ENCODE data around the gene EPN1. TPM values are rescaled to one million over a fixed set of nuclear protein-coding genes. Genes with fewer than 3 reads are reported as not detected.

EPN1 gene
- total and polyA plus RNA-seq, 2 of the 13 experiments (the other 11 are each of a cell fraction or from before 2014, with no cell fraction given): 28.9 to 31.7 TPM

DNA sequence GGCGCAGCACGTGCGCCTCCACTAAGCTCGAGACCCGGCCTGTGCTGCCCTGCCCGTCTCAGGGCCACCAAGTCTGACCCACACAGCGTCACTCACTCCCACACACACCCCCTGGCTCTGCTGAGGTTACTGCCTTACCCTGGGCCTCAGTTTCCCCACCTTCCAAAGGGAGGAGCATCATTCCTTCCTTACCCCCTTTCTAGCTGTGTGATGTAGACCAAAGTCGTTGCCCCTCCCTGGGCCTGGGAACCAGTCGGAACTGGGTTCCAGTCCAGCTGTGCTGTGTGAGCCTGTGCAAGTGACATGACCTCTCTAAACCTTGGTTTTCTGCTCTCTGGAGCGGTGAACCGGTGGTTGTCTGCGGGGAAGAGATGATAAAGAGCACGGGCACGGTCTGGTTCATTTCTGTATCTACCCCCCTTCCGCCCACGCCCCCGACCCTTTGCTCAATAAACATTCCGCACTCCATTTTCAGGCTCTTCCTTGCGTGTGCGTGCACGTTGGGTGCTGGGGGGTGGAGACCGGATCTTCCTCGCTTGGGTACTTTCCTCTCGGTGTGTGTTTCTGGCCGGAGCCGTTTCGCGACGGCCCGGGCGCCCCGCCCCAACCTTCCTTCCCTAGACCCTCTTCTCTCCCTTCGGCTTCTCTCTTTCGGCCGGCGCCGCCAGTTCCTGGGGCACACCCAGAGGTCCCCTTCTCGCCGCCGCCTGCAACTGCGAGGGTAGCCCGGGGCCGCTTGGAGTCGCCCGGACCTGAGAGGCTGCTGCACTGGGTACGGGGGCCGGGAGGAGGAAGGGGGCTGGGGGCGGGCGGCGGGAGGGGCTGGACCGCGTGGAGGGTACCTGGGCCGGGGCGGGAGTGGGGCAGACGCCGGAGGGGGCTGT, 31.8 kb upstream of the EPN1 start, which contains the start of gene ZNF581 (continued):
- TF ChIP-seq ZNF34 (CRISPR knock-in tag; IDR thresholded peaks at IDR 0.05; ENCODE audit: borderline replicate concordance): 0 out of 2 replicates have a peak, but pooled peaks have one; percentile 42
- no peak for TF ChIP-seq IKZF4 (CRISPR knock-in tag; IDR thresholded peaks at IDR 0.05; ENCODE audit: borderline replicate concordance, low read depth, not compliant biosample characterization)
- TF ChIP-seq, protein P1, sequence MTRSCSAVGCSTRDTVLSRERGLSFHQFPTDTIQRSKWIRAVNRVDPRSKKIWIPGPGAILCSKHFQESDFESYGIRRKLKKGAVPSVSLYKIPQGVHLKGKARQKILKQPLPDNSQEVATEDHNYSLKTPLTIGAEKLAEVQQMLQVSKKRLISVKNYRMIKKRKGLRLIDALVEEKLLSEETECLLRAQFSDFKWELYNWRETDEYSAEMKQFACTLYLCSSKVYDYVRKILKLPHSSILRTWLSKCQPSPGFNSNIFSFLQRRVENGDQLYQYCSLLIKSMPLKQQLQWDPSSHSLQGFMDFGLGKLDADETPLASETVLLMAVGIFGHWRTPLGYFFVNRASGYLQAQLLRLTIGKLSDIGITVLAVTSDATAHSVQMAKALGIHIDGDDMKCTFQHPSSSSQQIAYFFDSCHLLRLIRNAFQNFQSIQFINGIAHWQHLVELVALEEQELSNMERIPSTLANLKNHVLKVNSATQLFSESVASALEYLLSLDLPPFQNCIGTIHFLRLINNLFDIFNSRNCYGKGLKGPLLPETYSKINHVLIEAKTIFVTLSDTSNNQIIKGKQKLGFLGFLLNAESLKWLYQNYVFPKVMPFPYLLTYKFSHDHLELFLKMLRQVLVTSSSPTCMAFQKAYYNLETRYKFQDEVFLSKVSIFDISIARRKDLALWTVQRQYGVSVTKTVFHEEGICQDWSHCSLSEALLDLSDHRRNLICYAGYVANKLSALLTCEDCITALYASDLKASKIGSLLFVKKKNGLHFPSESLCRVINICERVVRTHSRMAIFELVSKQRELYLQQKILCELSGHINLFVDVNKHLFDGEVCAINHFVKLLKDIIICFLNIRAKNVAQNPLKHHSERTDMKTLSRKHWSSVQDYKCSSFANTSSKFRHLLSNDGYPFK (CRISPR knock-in tag; IDR thresholded peaks at IDR 0.05; ENCODE audit: borderline replicate concordance): peak; percentile 70
- TF ChIP-seq, protein P2, sequence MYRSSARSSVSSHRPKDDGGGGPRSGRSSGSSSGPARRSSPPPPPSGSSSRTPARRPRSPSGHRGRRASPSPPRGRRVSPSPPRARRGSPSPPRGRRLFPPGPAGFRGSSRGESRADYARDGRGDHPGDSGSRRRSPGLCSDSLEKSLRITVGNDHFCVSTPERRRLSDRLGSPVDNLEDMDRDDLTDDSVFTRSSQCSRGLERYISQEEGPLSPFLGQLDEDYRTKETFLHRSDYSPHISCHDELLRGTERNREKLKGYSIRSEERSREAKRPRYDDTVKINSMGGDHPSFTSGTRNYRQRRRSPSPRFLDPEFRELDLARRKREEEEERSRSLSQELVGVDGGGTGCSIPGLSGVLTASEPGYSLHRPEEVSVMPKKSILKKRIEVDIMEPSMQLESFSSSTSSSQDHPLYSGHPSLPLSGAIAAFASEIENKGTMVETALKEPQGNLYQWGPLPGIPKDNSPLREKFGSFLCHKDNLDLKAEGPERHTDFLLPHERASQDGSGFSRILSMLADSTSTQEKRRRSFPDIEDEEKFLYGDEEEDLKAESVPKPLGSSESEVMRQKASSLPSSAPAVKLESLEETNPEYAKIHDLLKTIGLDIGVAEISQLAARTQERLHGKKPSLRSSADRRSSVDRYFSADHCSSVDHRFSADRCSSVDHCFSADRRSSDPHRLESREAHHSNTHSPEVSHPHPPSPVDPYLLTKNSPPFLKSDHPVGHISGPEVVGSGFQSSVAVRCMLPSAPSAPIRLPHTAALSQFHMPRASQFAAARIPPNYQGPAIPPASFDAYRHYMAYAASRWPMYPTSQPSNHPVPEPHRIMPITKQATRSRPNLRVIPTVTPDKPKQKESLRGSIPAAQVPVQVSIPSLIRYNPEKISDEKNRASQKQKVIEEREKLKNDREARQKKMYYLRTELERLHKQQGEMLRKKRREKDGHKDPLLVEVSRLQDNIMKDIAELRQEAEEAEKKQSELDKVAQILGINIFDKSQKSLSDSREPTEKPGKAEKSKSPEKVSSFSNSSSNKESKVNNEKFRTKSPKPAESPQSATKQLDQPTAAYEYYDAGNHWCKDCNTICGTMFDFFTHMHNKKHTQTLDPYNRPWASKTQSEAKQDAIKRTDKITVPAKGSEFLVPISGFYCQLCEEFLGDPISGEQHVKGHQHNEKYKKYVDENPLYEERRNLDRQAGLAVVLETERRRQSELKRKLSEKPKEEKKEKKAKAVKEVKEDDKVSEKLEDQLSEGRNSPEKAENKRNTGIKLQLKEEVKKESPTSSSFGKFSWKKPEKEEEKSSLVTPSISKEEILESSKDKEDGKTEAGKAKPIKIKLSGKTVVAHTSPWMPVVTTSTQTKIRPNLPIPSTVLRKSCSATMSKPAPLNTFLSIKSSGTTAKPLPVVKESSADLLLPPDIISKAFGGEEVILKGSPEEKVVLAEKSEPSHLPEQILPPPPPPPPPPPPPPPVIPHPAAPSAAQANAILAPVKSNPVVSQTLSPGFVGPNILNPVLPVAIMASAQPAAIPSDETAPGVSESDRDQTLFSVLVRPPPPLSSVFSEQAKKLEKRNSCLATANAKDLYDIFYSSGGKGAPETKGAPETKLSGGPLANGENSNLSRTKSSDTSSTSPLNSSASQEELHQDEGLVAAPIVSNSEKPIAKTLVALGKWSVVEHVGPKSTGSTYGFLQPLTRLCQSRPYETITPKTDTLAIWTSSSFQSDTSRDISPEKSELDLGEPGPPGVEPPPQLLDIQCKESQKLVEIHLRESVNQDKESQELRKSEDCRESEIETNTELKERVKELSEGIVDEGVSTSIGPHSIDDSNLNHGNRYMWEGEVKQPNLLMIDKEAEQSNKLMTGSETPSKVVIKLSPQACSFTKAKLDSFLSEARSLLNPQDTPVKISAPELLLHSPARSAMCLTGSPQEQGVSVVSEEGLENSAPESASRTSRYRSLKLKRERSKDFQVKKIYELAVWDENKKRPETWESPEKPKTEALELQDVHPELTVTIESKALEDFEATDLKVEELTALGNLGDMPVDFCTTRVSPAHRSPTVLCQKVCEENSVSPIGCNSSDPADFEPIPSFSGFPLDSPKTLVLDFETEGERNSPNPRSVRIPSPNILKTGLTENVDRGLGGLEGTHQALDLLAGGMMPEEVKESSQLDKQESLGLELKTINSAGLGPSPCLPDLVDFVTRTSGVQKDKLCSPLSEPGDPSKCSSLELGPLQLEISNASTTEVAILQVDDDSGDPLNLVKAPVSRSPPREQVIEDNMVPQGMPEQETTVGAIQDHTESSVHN (CRISPR knock-in tag; IDR thresholded peaks at IDR 0.05): peak; percentile 99
- TF ChIP-seq, protein P3, sequence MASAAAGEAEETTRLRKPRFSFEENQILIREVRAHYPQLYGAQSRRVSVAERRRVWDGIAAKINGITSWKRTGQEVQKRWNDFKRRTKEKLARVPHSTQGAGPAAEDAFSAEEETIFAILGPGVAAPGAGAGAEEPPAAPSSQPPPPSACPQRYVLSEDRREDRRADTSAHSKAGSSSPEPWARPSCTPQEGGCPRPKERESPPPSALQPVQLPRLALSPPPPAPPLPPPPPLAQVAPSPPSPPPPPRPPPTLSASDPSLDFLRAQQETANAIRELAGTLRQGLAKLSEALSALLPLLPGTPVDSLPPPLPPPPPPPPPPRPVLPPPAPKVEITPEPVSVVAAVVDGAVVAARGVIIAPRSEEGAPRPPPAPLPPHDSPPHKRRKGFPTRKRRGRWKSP (CRISPR knock-in tag; IDR thresholded peaks at IDR 0.05): 0 out of 2 replicates have a peak, but pooled peaks have one; percentile 64
- TF ChIP-seq ZNF766 (CRISPR knock-in tag; IDR thresholded peaks at IDR 0.05; ENCODE audit: borderline replicate concordance): no peak
- peak; percentile 89 for TF ChIP-seq ASH2L (IDR thresholded peaks at IDR 0.05; ENCODE audit: insufficient read length, low read depth, low read length)
- TF ChIP-seq, protein P4, sequence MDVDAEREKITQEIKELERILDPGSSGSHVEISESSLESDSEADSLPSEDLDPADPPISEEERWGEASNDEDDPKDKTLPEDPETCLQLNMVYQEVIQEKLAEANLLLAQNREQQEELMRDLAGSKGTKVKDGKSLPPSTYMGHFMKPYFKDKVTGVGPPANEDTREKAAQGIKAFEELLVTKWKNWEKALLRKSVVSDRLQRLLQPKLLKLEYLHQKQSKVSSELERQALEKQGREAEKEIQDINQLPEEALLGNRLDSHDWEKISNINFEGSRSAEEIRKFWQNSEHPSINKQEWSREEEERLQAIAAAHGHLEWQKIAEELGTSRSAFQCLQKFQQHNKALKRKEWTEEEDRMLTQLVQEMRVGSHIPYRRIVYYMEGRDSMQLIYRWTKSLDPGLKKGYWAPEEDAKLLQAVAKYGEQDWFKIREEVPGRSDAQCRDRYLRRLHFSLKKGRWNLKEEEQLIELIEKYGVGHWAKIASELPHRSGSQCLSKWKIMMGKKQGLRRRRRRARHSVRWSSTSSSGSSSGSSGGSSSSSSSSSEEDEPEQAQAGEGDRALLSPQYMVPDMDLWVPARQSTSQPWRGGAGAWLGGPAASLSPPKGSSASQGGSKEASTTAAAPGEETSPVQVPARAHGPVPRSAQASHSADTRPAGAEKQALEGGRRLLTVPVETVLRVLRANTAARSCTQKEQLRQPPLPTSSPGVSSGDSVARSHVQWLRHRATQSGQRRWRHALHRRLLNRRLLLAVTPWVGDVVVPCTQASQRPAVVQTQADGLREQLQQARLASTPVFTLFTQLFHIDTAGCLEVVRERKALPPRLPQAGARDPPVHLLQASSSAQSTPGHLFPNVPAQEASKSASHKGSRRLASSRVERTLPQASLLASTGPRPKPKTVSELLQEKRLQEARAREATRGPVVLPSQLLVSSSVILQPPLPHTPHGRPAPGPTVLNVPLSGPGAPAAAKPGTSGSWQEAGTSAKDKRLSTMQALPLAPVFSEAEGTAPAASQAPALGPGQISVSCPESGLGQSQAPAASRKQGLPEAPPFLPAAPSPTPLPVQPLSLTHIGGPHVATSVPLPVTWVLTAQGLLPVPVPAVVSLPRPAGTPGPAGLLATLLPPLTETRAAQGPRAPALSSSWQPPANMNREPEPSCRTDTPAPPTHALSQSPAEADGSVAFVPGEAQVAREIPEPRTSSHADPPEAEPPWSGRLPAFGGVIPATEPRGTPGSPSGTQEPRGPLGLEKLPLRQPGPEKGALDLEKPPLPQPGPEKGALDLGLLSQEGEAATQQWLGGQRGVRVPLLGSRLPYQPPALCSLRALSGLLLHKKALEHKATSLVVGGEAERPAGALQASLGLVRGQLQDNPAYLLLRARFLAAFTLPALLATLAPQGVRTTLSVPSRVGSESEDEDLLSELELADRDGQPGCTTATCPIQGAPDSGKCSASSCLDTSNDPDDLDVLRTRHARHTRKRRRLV (CRISPR knock-in tag; IDR thresholded peaks at IDR 0.05): 0 out of 2 replicates have a peak, but pooled peaks have one; percentile 19
